HEK293T (cell line): ENCODE results near the gene RAD51B.

ENCODE experiments used
- CTCF ChIA-PET: fragments of 350-600 bp; formaldehyde crosslinking; extraction: SDS; loops from one replicate; lab custom pipeline; 2021; ENCODE audit warnings: antibody characterized with exemption, inconsistent platforms; lab: Yijun Ruan, JAX
- POLR2A ChIA-PET: fragments of 350-600 bp; formaldehyde crosslinking; extraction: SDS; loops from one replicate; lab custom pipeline; 2020; ENCODE audit warnings: antibody characterized with exemption, inconsistent platforms; lab: Yijun Ruan, JAX
- DNase-seq: peaks from one replicate; pipeline ENCODE4 v3.0.0; 2012; ENCODE audit warnings: mixed read lengths; ENCODE audit errors: extremely low spot score
- ARNT ChIP-seq: fragments of 450-650 bp; IDR thresholded peaks from 2 replicates; pipeline ENCODE4 v1.6.1; 2017; ENCODE audit warnings: mild to moderate bottlenecking
- BHLHE40 ChIP-seq: fragments of 450-650 bp; IDR thresholded peaks from 2 replicates; pipeline ENCODE4 v1.6.1; 2016; ENCODE audit warnings: mild to moderate bottlenecking, moderate library complexity, borderline replicate concordance
- CTBP1 ChIP-seq: fragments of 450-650 bp; IDR thresholded peaks from 2 replicates; pipeline ENCODE4 v1.6.1; 2016; ENCODE audit warnings: borderline replicate concordance
- ELF4 ChIP-seq: fragments of 450-650 bp; IDR thresholded peaks from 2 replicates; pipeline ENCODE4 v1.6.1; 2017; ENCODE audit warnings: antibody characterized with exemption
- FOXA1 ChIP-seq: fragments of 450-650 bp; IDR thresholded peaks from 2 replicates; pipeline ENCODE4 v1.6.1; 2016; ENCODE audit warnings: mild to moderate bottlenecking
- FOXK2 ChIP-seq: fragments of 450-650 bp; IDR thresholded peaks from 2 replicates; pipeline ENCODE4 v1.6.1; 2016; ENCODE audit warnings: mild to moderate bottlenecking
- FOXM1 ChIP-seq: fragments of 450-650 bp; IDR thresholded peaks from 2 replicates; pipeline ENCODE4 v1.6.1; 2017; ENCODE audit warnings: mild to moderate bottlenecking, borderline replicate concordance
- HDGF ChIP-seq: fragments of 450-650 bp; IDR thresholded peaks from 2 replicates; pipeline ENCODE4 v1.6.1; 2017; ENCODE audit warnings: antibody characterized with exemption, borderline replicate concordance
- L3MBTL2 ChIP-seq: fragments of 450-650 bp; conservative IDR thresholded peaks from 2 replicates; pipeline ENCODE4 v1.6.1; 2016; ENCODE audit warnings: mild to moderate bottlenecking
- LEF1 ChIP-seq: fragments of 450-650 bp; IDR thresholded peaks from 2 replicates; pipeline ENCODE4 v1.6.1; 2017; ENCODE audit warnings: mild to moderate bottlenecking, borderline replicate concordance
- NFRKB ChIP-seq: fragments of 450-650 bp; IDR thresholded peaks from 2 replicates; pipeline ENCODE4 v1.6.1; 2016; ENCODE audit warnings: mild to moderate bottlenecking, moderate library complexity
- PKNOX1 ChIP-seq: fragments of 450-650 bp; IDR thresholded peaks from 2 replicates; pipeline ENCODE4 v1.6.1; 2016
- SP1 ChIP-seq: fragments of 450-650 bp; IDR thresholded peaks from 2 replicates; pipeline ENCODE4 v1.6.1; 2017
- SUZ12 ChIP-seq: fragments of 450-650 bp; IDR thresholded peaks from 2 replicates; pipeline ENCODE4 v1.6.1; 2016; ENCODE audit warnings: mild to moderate bottlenecking
- TARDBP ChIP-seq: fragments of 450-650 bp; IDR thresholded peaks from 2 replicates; pipeline ENCODE4 v1.6.1; 2016
- ZNF384 ChIP-seq: fragments of 450-650 bp; IDR thresholded peaks from 2 replicates; pipeline ENCODE4 v1.6.1; 2016

RAD51B gene

GRCh38 chr14:68241862-68242487 is 422.4 kb downstream of the RAD51B start:
- POLR2A ChIA-PET, result no interaction called here
- CTCF ChIA-PET, result no interaction called here
- DNase-seq, result no peak
- TF ChIP-seq L3MBTL2, result no peak
- no peak for TF ChIP-seq SP1
- no peak for TF ChIP-seq HDGF
- no peak for TF ChIP-seq CTBP1
- TF ChIP-seq ZNF384, result no peak
- no peak for TF ChIP-seq FOXM1
- TF ChIP-seq PKNOX1, result no peak
- no peak for TF ChIP-seq SUZ12
- TF ChIP-seq FOXA1, result no peak
- TF ChIP-seq ARNT, result no peak
- no peak for TF ChIP-seq TARDBP
- no peak for TF ChIP-seq BHLHE40
- TF ChIP-seq ELF4, result no peak
- no peak for TF ChIP-seq NFRKB
- TF ChIP-seq FOXK2, result no peak
- no peak for TF ChIP-seq LEF1

- ChIA-PET CTCF (no interaction called here), POLR2A (interaction anchor here (1.3 kb wide), 1 partner anchor 550 kb away, joined by 3 read pairs; the partner anchor contains the start of gene ZFP36L1)
- TF ChIP-seq SP1 (no peak), FOXM1 (no peak), NFRKB (no peak), SUZ12 (no peak), LEF1 (no peak), HDGF (no peak), ELF4 (no peak), ARNT (no peak), CTBP1 (no peak), L3MBTL2 (no peak), TARDBP (no peak), FOXK2 (no peak), FOXA1 (no peak), BHLHE40 (no peak), ZNF384 (no peak)
- no peak for DNase-seq
Measured at GRCh38 chr14:68243450-68244010, 424.0 kb downstream of the RAD51B start.

GRCh38 chr14:68244262-68244980 is 424.8 kb downstream of the RAD51B start:
- TF ChIP-seq FOXK2 (no peak), L3MBTL2 (no peak), BHLHE40 (no peak), ELF4 (no peak), TARDBP (no peak), HDGF (no peak), ZNF384 (no peak), CTBP1 (no peak), LEF1 (no peak), PKNOX1 (no peak), FOXA1 (no peak), NFRKB (no peak), FOXM1 (no peak), ARNT (no peak), SP1 (no peak), SUZ12 (no peak)
- ChIA-PET POLR2A (interaction anchor here (1.3 kb wide), 1 partner anchor 549 kb away, joined by 3 read pairs; the partner anchor contains the start of gene ZFP36L1), CTCF (interaction anchor here (0.6 to 1.3 kb wide), 2 partner anchors 63 to 159 kb away, joined by 3 read pairs; no protein-coding TSS in a partner anchor)
- DNase-seq, result no peak

GRCh38 chr14:68245146-68246073 is 425.8 kb downstream of the RAD51B start:
- ChIA-PET POLR2A (interaction anchor here (0.8 to 3.1 kb wide), 4 partner anchors 65 to 548 kb away, joined by 3 to 11 read pairs (median 4); partner anchors contain the start of gene ZFP36L1), CTCF (interaction anchor here (0.6 to 1.3 kb wide), 5 partner anchors 62 to 597 kb away, joined by 3 to 5 read pairs (median 3); no protein-coding TSS in a partner anchor)
- no peak for TF ChIP-seq FOXA1
- no peak for TF ChIP-seq ZNF384
- no peak for TF ChIP-seq TARDBP
- TF ChIP-seq FOXM1, result no peak
- TF ChIP-seq SUZ12, result no peak
- TF ChIP-seq ARNT, result no peak
- no peak for TF ChIP-seq HDGF
- no peak for TF ChIP-seq L3MBTL2
- no peak for TF ChIP-seq NFRKB
- TF ChIP-seq SP1, result no peak
- TF ChIP-seq CTBP1, result no peak
- no peak for TF ChIP-seq PKNOX1
- TF ChIP-seq BHLHE40, result no peak
- no peak for TF ChIP-seq LEF1
- TF ChIP-seq ELF4, result no peak
- no peak for TF ChIP-seq FOXK2
- no peak for DNase-seq
